H9 (cell line): Measurements from ENCODE around the gene SPP1. TPM values are rescaled to one million over a fixed set of nuclear protein-coding genes. Genes with fewer than 3 reads are reported as not detected.
"Not testable (repeated sequence)": the region's sequence is repeated elsewhere in the genome, so short reads cannot be mapped to it uniquely, and the experiment has no call there.

Experiments used
- DNase-seq: peaks from one replicate; pipeline ENCODE4 v3.0.0-alpha.2; 2017
- H2AFZ ChIP-seq: one replicate; pipeline ENCODE4 v1.6.1; 2013; ENCODE audit warnings: mild to moderate bottlenecking, low read length, control low read depth, moderate library complexity
- H2AK5ac ChIP-seq: 2 replicates; pipeline ENCODE4 v1.6.1; 2013; ENCODE audit warnings: low read length, control low read depth, mixed read lengths; ENCODE audit not compliant: insufficient read length
- H2BK120ac ChIP-seq: one replicate; pipeline ENCODE4 v1.6.1; 2013; ENCODE audit warnings: low read depth, mild to moderate bottlenecking, low read length, control low read depth, inconsistent platforms; ENCODE audit not compliant: poor library complexity, severe bottlenecking
- H2BK12ac ChIP-seq: 2 replicates; pipeline ENCODE4 v1.6.1; 2013; ENCODE audit warnings: low read length, control low read depth, mixed read lengths, low read depth; ENCODE audit not compliant: insufficient read length
- H2BK15ac ChIP-seq: 2 replicates; pipeline ENCODE4 v1.6.1; 2013; ENCODE audit warnings: low read depth, low read length, control low read depth
- H2BK20ac ChIP-seq: one replicate; pipeline ENCODE4 v1.6.1; 2013; ENCODE audit warnings: low read depth, mild to moderate bottlenecking, low read length, control low read depth, inconsistent platforms; ENCODE audit not compliant: poor library complexity, severe bottlenecking
- H2BK5ac ChIP-seq: 2 replicates; pipeline ENCODE4 v1.6.1; 2013; ENCODE audit warnings: low read length, control low read depth, mixed read lengths; ENCODE audit not compliant: insufficient read length
- H3K14ac ChIP-seq: 2 replicates; pipeline ENCODE4 v1.6.1; 2013; ENCODE audit warnings: low read length, control low read depth; ENCODE audit not compliant: insufficient read depth
- H3K18ac ChIP-seq: 2 replicates; pipeline ENCODE4 v1.6.1; 2013; ENCODE audit warnings: low read depth, mild to moderate bottlenecking, mixed read lengths, low read length, control low read depth; ENCODE audit not compliant: insufficient read length
- H3K23ac ChIP-seq: 2 replicates; pipeline ENCODE4 v1.6.1; 2013; ENCODE audit warnings: low read length, control low read depth, mixed read lengths, low read depth; ENCODE audit not compliant: insufficient read length
- H3K23me2 ChIP-seq: 2 replicates; pipeline ENCODE4 v1.6.1; 2013; ENCODE audit warnings: low read depth, mild to moderate bottlenecking, mixed read lengths, low read length, control low read depth; ENCODE audit not compliant: insufficient read length, poor library complexity, severe bottlenecking
- H3K27ac ChIP-seq: 2 replicates; pipeline ENCODE4 v1.5.1; 2013; ENCODE audit warnings: low read length, control low read depth, mixed read lengths, low read depth; ENCODE audit not compliant: insufficient read length
- H3K27me3 ChIP-seq: 2 replicates; pipeline ENCODE4 v1.6.1; 2013; ENCODE audit warnings: low read length, control low read depth, inconsistent platforms; ENCODE audit not compliant: insufficient read depth
- H3K4ac ChIP-seq: 2 replicates; pipeline ENCODE4 v1.6.1; 2013; ENCODE audit warnings: low read depth, mild to moderate bottlenecking, control low read depth, inconsistent platforms, low read length, moderate library complexity
- H3K4me1 ChIP-seq: 2 replicates; pipeline ENCODE4 v1.6.1; 2013; ENCODE audit warnings: low read length, control low read depth, inconsistent platforms; ENCODE audit not compliant: insufficient read depth
- H3K4me2 ChIP-seq: 2 replicates; pipeline ENCODE4 v1.6.1; 2013; ENCODE audit warnings: low read length, control low read depth, mixed read lengths; ENCODE audit not compliant: insufficient read length, insufficient read depth
- H3K56ac ChIP-seq: 2 replicates; pipeline ENCODE4 v1.6.1; 2013; ENCODE audit warnings: low read depth, mild to moderate bottlenecking, mixed read lengths, low read length, control low read depth; ENCODE audit not compliant: insufficient read length
- H3K79me1 ChIP-seq: 2 replicates; pipeline ENCODE4 v1.6.1; 2013; ENCODE audit warnings: low read depth, mild to moderate bottlenecking, moderate library complexity, low read length, control low read depth, inconsistent platforms; ENCODE audit not compliant: insufficient read depth, poor library complexity, severe bottlenecking
- H3K79me2 ChIP-seq: 2 replicates; pipeline ENCODE4 v1.6.1; 2013; ENCODE audit warnings: low read length, control low read depth, inconsistent platforms; ENCODE audit not compliant: insufficient read depth
- H3K9ac ChIP-seq: 2 replicates; pipeline ENCODE4 v1.6.1; 2013; ENCODE audit warnings: low read length, control low read depth, mixed read lengths; ENCODE audit not compliant: insufficient read length; ENCODE audit errors: extremely low read depth
- H3K9me3 ChIP-seq: one replicate; pipeline ENCODE4 v1.6.1; 2013; ENCODE audit warnings: low read depth, low read length, inconsistent platforms; ENCODE audit not compliant: control insufficient read depth
- H3T11ph ChIP-seq: one replicate; pipeline ENCODE4 v1.6.1; 2013; ENCODE audit warnings: mild to moderate bottlenecking, low read length, control low read depth, inconsistent platforms
- H4K20me1 ChIP-seq: one replicate; pipeline ENCODE4 v1.6.1; 2013; ENCODE audit not compliant: control insufficient read depth, insufficient read length, insufficient read depth
- H4K5ac ChIP-seq: 2 replicates; pipeline ENCODE4 v1.6.1; 2013; ENCODE audit warnings: low read depth, mild to moderate bottlenecking, mixed read lengths, low read length, control low read depth; ENCODE audit not compliant: insufficient read length
- H4K8ac ChIP-seq: replicated peaks from 2 replicates; pipeline ENCODE4 v1.6.1; 2013; ENCODE audit warnings: low read length, control low read depth, mixed read lengths, low read depth; ENCODE audit not compliant: insufficient read length
- H4K91ac ChIP-seq: 2 replicates; pipeline ENCODE4 v1.6.1; 2013; ENCODE audit warnings: low read depth, mild to moderate bottlenecking, moderate library complexity, mixed read lengths, low read length, control low read depth; ENCODE audit not compliant: insufficient read length
- H3K27ac Mint-ChIP-seq, 3 experiments: 2 replicates in 2 of 3; 3 replicates in 1 of 3; pipeline ENCODE4 v1.8.0; 2020 to 2021; ENCODE audit warnings: mixed read lengths in 3 of 3, mild to moderate bottlenecking in 1 of 3, moderate library complexity in 1 of 3
- H3K27me3 Mint-ChIP-seq: 2 replicates; pipeline ENCODE4 v1.8.0; 2021; ENCODE audit warnings: low read depth, mild to moderate bottlenecking, moderate library complexity, mixed read lengths
- H3K36me3 Mint-ChIP-seq, 3 experiments: 2 replicates in 2 of 3; 3 replicates in 1 of 3; pipeline ENCODE4 v1.8.0; 2020 to 2021; ENCODE audit warnings: low read depth in 3 of 3, mixed read lengths in 3 of 3; ENCODE audit not compliant: insufficient read depth in 1 of 3
- H3K4me1 Mint-ChIP-seq, 2 experiments: 2 replicates each; pipeline ENCODE4 v1.8.0; 2020; ENCODE audit warnings: mixed read lengths in 2 of 2
- H3K4me3 Mint-ChIP-seq, 2 experiments: 2 replicates in 1 of 2; 3 replicates in 1 of 2; pipeline ENCODE4 v1.8.0; 2020 to 2021; ENCODE audit warnings: mild to moderate bottlenecking in 2 of 2, mixed read lengths in 2 of 2, moderate library complexity in 1 of 2
- H3K9me3 Mint-ChIP-seq, 2 experiments: 2 replicates in 1 of 2; 3 replicates in 1 of 2; pipeline ENCODE4 v1.8.0; 2020; ENCODE audit warnings: mild to moderate bottlenecking in 2 of 2, mixed read lengths in 2 of 2, moderate library complexity in 1 of 2
- CTCF ChIP-seq: fragments of 200-600 bp; sonication (generic); conservative IDR thresholded peaks from 3 replicates; pipeline ENCODE4 v1.8.0; 2021; ENCODE audit warnings: antibody characterized with exemption, mild to moderate bottlenecking
- WGBS: extraction: QIAGEN DNeasy Blood & Tissue Kit; methylation state at CpG from one replicate; pipeline ENCODE4 v1.1.7; 2013; ENCODE audit warnings: missing lambda C conversion rate, low lambda C conversion rate, mixed read lengths; ENCODE audit not compliant: insufficient read length; ENCODE audit errors: extremely low coverage; 5-methylcytosine and 5-hydroxymethylcytosine counted together
- total RNA-seq: library from RNA; stranded (reverse); gene quantifications from 2 replicates; pipeline ENCODE4 v1.2.1, GENCODE V29; 2021

The SPP1 gene
- total RNA-seq, 1 experiment from 2014 or later: 13.2 TPM

DNA sequence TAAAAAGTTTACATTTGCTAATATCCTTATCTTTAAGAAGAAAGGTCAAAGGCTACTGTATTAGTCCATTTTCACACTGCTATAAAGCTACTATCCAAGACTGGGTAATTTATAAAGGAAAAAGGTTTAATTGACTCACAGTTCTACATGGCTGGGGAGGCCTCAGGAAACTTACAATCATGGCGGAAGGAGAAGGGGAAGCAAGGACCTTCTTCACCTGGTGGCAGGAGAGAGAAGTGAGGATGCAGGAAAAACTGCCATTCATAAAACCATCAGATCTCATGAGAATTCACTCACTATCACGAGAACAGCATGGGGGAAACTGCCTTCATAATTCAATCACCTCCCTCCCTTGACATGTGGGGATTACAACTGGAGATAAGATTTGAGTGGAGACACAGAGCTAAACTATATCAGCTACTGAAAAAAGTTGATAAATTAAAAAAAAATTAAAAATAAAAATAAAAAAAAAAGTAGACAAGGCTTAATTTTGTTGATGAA, 23.7 kb downstream of the SPP1 start:
- H3K14ac ChIP-seq, H2AFZ ChIP-seq, H2BK5ac ChIP-seq, H4K5ac ChIP-seq, H2BK12ac ChIP-seq, H3K36me3 Mint-ChIP-seq, H3K4me1 ChIP-seq, H2BK20ac ChIP-seq, H3K23me2 ChIP-seq, H2BK15ac ChIP-seq, H3K4ac ChIP-seq, H3K18ac ChIP-seq, H3K27me3 ChIP-seq, H3T11ph ChIP-seq, H3K9me3 ChIP-seq, H4K91ac ChIP-seq, H3K79me2 ChIP-seq, H3K27me3 Mint-ChIP-seq, H3K4me2 ChIP-seq, H4K20me1 ChIP-seq, H4K8ac ChIP-seq, H3K56ac ChIP-seq, DNase-seq, H3K27ac ChIP-seq, H3K9ac ChIP-seq, H3K9me3 Mint-ChIP-seq, H2BK120ac ChIP-seq, H2AK5ac ChIP-seq, H3K4me3 Mint-ChIP-seq, H3K23ac ChIP-seq, H3K27ac Mint-ChIP-seq, H3K79me1 ChIP-seq: not testable (repeated sequence)
- H3K4me1 Mint-ChIP-seq: peaks cover 11 to 16% of the 10 kb centered on the region in 2 experiments
- TF ChIP-seq CTCF: peak; percentile 50
- WGBS: no CpG with 5 or more reads among the region's 2 CpGs
